Sigmoid colon (tissue), 4 donors: ENCODE measurements around the gene FASN.

Source experiments
- CTCF ChIP-seq, 4 experiments: fragments of 450-650 bp in 3 of 4; fragments of 200-600 bp in 1 of 4; IDR thresholded peaks; one replicate each; pipeline ENCODE4 v1.5.1; 2016 to 2019; ENCODE audit warnings: antibody characterized with exemption in 4 of 4, mild to moderate bottlenecking in 3 of 4, moderate library complexity in 2 of 4
- EP300 ChIP-seq, 4 donors: sonication (generic); formaldehyde crosslinking; IDR thresholded peaks; one replicate each; pipeline ENCODE4 v1.6.1; 2017; ENCODE audit warnings: antibody characterized with exemption in 4 of 4
- POLR2A ChIP-seq, 2 donors: fragments of 450-650 bp; IDR thresholded peaks; one replicate each; pipeline ENCODE4 v1.6.1; 2016; ENCODE audit warnings: antibody characterized with exemption in 2 of 2, mild to moderate bottlenecking in 2 of 2, moderate library complexity in 2 of 2
- POLR2AphosphoS5 ChIP-seq, 4 donors: sonication (generic); formaldehyde crosslinking; IDR thresholded peaks; one replicate each; pipeline ENCODE4 v1.6.1; 2017; ENCODE audit warnings: antibody characterized with exemption in 4 of 4

GRCh38 chr17:82084373-82085030 is 13.5 kb downstream of the FASN start:
- TF ChIP-seq CTCF (IDR thresholded peaks at IDR 0.05) (no peak), POLR2AphosphoS5 (IDR thresholded peaks at IDR 0.05) (no peak), EP300 (IDR thresholded peaks at IDR 0.05) (no peak), POLR2A (IDR thresholded peaks at IDR 0.05) (no peak)
